HepG2 (cell line): ENCODE data around the gene SRGAP3. TPM values are rescaled to one million over a fixed set of nuclear protein-coding genes. Genes with fewer than 3 reads are reported as not detected.

Experiments
- ATAC-seq: fragments of 200-7000 bp; cut with Tn5 transposase; 3 replicates; pipeline ENCODE4 v1.9.1; 2020; ENCODE audit warnings: mild to moderate bottlenecking, moderate library complexity
- BruUV-seq: library from RNA; stranded (reverse); fragments of 400-500 nt; replicated peaks from 2 replicates; lab custom pipeline; 2021; lab: Mats Ljungman, UMichigan
- CTCF ChIA-PET: fragments of 300-600 bp; formaldehyde crosslinking; extraction: SDS; loops from one replicate; lab custom pipeline; 2021; ENCODE audit warnings: low total read pairs, inconsistent platforms, low intra/inter-chr PET ratio; lab: Yijun Ruan, JAX
- POLR2A ChIA-PET: fragments of 350-600 bp; sonication (Branson Sonifier 250); formaldehyde crosslinking; loops from one replicate; lab custom pipeline; 2020; ENCODE audit warnings: antibody characterized with exemption, inconsistent platforms; lab: Yijun Ruan, JAX
- DNase-seq: peaks from one replicate; pipeline ENCODE4 v3.0.0-alpha.2; 2015; ENCODE audit warnings: low spot score
- FAIRE-seq: peaks from 3 replicates; lab custom pipeline; 2011; peaks lifted over from hg19 to GRCh38; lab: Jason Lieb, UNC
- H2AFZ ChIP-seq: one replicate; pipeline ENCODE4 v1.6.1; 2011; ENCODE audit warnings: low read length, inconsistent platforms
- H3K27ac ChIP-seq: fragments of 300-600 bp; 3 replicates; pipeline ENCODE4 v1.8.0; 2011; ENCODE audit warnings: mixed run types, mild to moderate bottlenecking, mixed read lengths, low read length, inconsistent platforms; ENCODE audit not compliant: insufficient read depth; ENCODE audit errors: extremely low read length
- H3K27me3 ChIP-seq, 2 experiments: fragments of 200-600 bp in 1 of 2; 2 replicates in 1 of 2; 3 replicates in 1 of 2; pipeline versions ENCODE4 v1.6.0 to v1.8.0; 2011; ENCODE audit warnings: low read length in 2 of 2, mild to moderate bottlenecking in 2 of 2, moderate library complexity in 2 of 2, inconsistent platforms in 1 of 2; ENCODE audit not compliant: insufficient read depth in 2 of 2, control insufficient read depth in 1 of 2
- H3K36me3 ChIP-seq, 2 experiments: fragments of 200-600 bp in 1 of 2; replicated peaks in 1 of 2; 2 replicates in 1 of 2; 3 replicates in 1 of 2; pipeline versions ENCODE4 v1.5.1 to v1.8.0; 2011; ENCODE audit warnings: low read length in 2 of 2, inconsistent platforms in 1 of 2; ENCODE audit not compliant: insufficient read depth in 2 of 2, control insufficient read depth in 1 of 2
- H3K4me1 ChIP-seq: 2 replicates; pipeline ENCODE4 v1.5.1; 2012; ENCODE audit warnings: low read length, inconsistent platforms; ENCODE audit not compliant: insufficient read depth
- H3K4me2 ChIP-seq: 2 replicates; pipeline ENCODE4 v1.6.0; 2011; ENCODE audit warnings: low read depth, low read length, inconsistent platforms
- H3K4me3 ChIP-seq, 3 experiments: fragments of 200-600 bp in 1 of 3; sonication (generic), shearing (Covaris generic) in 1 of 3; replicated peaks in 1 of 3; 2 replicates each; pipeline ENCODE4 v1.5.1; 2011 to 2016; ENCODE audit warnings: low read length in 3 of 3, inconsistent platforms in 2 of 3, low read depth in 2 of 3, mild to moderate bottlenecking in 2 of 3, control low read depth in 1 of 3, mixed read lengths in 1 of 3; ENCODE audit not compliant: insufficient read depth in 1 of 3
- H3K79me2 ChIP-seq: one replicate; pipeline ENCODE4 v1.6.1; 2011; ENCODE audit warnings: low read length, inconsistent platforms; ENCODE audit not compliant: insufficient read depth
- H3K9ac ChIP-seq: 2 replicates; pipeline ENCODE4 v1.6.0; 2011; ENCODE audit warnings: mild to moderate bottlenecking, low read depth, low read length, inconsistent platforms; ENCODE audit not compliant: insufficient read depth
- H3K9me3 ChIP-seq: 2 replicates; pipeline ENCODE4 v1.5.1; 2012; ENCODE audit warnings: mild to moderate bottlenecking, low read length
- H4K20me1 ChIP-seq: 2 replicates; pipeline ENCODE4 v1.6.0; 2011; ENCODE audit warnings: inconsistent platforms, mild to moderate bottlenecking, low read length, moderate library complexity; ENCODE audit not compliant: insufficient read depth
- GFI1 ChIP-seq: sonication (generic); formaldehyde crosslinking; IDR thresholded peaks from 2 replicates; pipeline ENCODE4 v1.5.0; 2020; ENCODE audit warnings: missing genetic modification reagents, mild to moderate bottlenecking, borderline replicate concordance
- KDM1A ChIP-seq: IDR thresholded peaks from 2 replicates; pipeline ENCODE4 v1.6.1; 2016; ENCODE audit warnings: missing compliant biosample characterization
- ONECUT2 ChIP-seq: sonication (generic); formaldehyde crosslinking; IDR thresholded peaks from 2 replicates; pipeline ENCODE4 v1.4.0; 2020; ENCODE audit warnings: missing genetic modification reagents
- ZBTB42 ChIP-seq: sonication (generic); formaldehyde crosslinking; IDR thresholded peaks from 2 replicates; pipeline ENCODE4 v1.5.0; 2020; ENCODE audit warnings: mild to moderate bottlenecking, missing genetic modification reagents
- ZEB1 ChIP-seq: IDR thresholded peaks from 2 replicates; pipeline ENCODE4 v1.6.1; 2012; ENCODE audit warnings: mild to moderate bottlenecking, low read depth, inconsistent platforms; ENCODE audit not compliant: insufficient replicate concordance
- ZNF205 ChIP-seq: IDR thresholded peaks from 2 replicates; pipeline ENCODE4 v1.6.1; 2018; ENCODE audit warnings: missing biosample characterization, missing genetic modification reagents
- ZNF543 ChIP-seq: sonication (generic); formaldehyde crosslinking; IDR thresholded peaks from 2 replicates; pipeline ENCODE4 v1.4.0; 2020; ENCODE audit warnings: mild to moderate bottlenecking, missing genetic modification reagents
- ZNF652 ChIP-seq: IDR thresholded peaks from 2 replicates; pipeline ENCODE4 v1.6.1; 2016; ENCODE audit warnings: low read depth, borderline replicate concordance
- WGBS: methylation state at CpG from one replicate; pipeline ENCODE4 v1.1.6; 2017; ENCODE audit warnings: low lambda C conversion rate; 5-methylcytosine and 5-hydroxymethylcytosine counted together
- in situ Hi-C: cut with HindIII; loops from 2 replicates; pipeline ENCODE4 v1.10.0; 2017; ENCODE audit warnings: low pct_unique_long_range_greater_than_20kb; ENCODE audit not compliant: extremely low pct_ligation_motif_present
- intact Hi-C: fragments of 100-400 bp; cut with micrococcal nuclease; formaldehyde crosslinking; loops from one replicate; pipeline ENCODE4 v1.10.0; 2022; ENCODE audit not compliant: unreplicated experiment
- polyA plus RNA-seq, 8 experiments: library from polyadenylated mRNA; depleted of rRNA in 3 of 8; stranded (reverse) in 7 of 8; unstranded in 1 of 8; fragments of >200 nt; fragmentation: Illumina TruSeq in 4 of 8; extraction: Trizol in 4 of 8; gene quantifications; 2 replicates each; pipeline versions ENCODE4 v1.2.1 to v1.2.3, GENCODE V29; 2011 to 2016; ENCODE audit warnings: low read depth in 4 of 8, missing spikeins in 1 of 8, mixed read lengths in 1 of 8; ENCODE audit not compliant: insufficient read depth in 1 of 8
- total RNA-seq, 5 experiments: library from RNA; depleted of rRNA; stranded (reverse); fragments of >200 nt; fragmentation: Illumina TruSeq; extraction: Trizol; gene quantifications; 2 replicates each; pipeline ENCODE4 v1.2.3, GENCODE V29; 2016; ENCODE audit warnings: low read depth in 1 of 5
- TF ChIP-seq, protein P1 (sequence below): sonication (generic); formaldehyde crosslinking; IDR thresholded peaks from 2 replicates; pipeline ENCODE4 v1.4.0; 2020; ENCODE audit warnings: mild to moderate bottlenecking, missing genetic modification reagents
- TF ChIP-seq, protein P2 (sequence below): sonication (generic); formaldehyde crosslinking; IDR thresholded peaks from 2 replicates; pipeline ENCODE4 v1.4.0; 2020; ENCODE audit warnings: mild to moderate bottlenecking, missing genetic modification reagents
- TF ChIP-seq, protein P3 (sequence below): sonication (generic); formaldehyde crosslinking; IDR thresholded peaks from 2 replicates; pipeline ENCODE4 v1.5.0; 2020; ENCODE audit warnings: missing genetic modification reagents

The SRGAP3 gene
- total and polyA plus RNA-seq, 2 of the 13 experiments (the other 11 are each of a cell fraction or from before 2014, with no cell fraction given): 1.2 to 1.4 TPM

DNA sequence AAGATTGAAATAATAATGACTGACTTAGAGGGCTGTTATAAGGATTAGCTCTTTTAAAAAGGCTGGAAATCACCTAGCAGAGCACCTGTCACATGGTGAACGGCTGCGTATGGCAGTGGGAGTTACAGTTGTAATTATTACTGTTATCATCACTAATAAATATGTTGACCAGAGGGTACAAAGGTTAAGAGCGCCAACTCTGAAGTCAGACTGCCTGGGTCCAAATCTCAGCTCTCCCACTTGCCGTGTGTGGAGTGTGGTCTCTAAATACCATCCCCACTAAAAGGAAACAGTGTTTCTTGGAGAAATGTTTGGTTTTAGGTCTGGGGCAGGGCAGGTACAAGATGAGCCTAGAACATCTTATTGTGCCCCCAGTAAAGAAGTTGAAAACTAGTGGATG, 280.2 kb downstream of the SRGAP3 start:
- H3K27me3 ChIP-seq: no peaks in the 10 kb centered on the region; a peak in 1 of 5 replicates
- DNase-seq (no peak), ATAC-seq (no peak), FAIRE-seq (no peak)
- no peak overlapping the region for H3K27ac ChIP-seq
- H3K9ac ChIP-seq: no peak overlapping the region
- WGBS: 4% methylated on average over 4 of the region's 4 CpGs
- BruUV-seq: no TSS peak
- no peak overlapping the region for H3K4me3 ChIP-seq
- no peak overlapping the region for H2AFZ ChIP-seq
- H3K4me1 ChIP-seq: peaks cover 56% of the 10 kb centered on the region
- no peaks in the 10 kb centered on the region for H3K36me3 ChIP-seq
- no peaks in the 10 kb centered on the region for H4K20me1 ChIP-seq
- H3K79me2 ChIP-seq: no peaks in the 10 kb centered on the region
- in situ Hi-C loops (no loop called here), intact Hi-C loops (loop anchor here (10.0 kb wide), 1 partner anchor 304 kb away; no protein-coding TSS in a partner anchor)
- peak overlapping the region; percentile 59 for H3K4me2 ChIP-seq
- TF ChIP-seq GFI1 (peak; percentile 89), ZNF205 (peak; percentile 75; the same call in 1 of the 2 replicates), ONECUT2 (no peak)
- H3K9me3 ChIP-seq: no peaks in the 10 kb centered on the region
- CTCF ChIA-PET: no interaction called here
- POLR2A ChIA-PET: no interaction called here

DNA sequence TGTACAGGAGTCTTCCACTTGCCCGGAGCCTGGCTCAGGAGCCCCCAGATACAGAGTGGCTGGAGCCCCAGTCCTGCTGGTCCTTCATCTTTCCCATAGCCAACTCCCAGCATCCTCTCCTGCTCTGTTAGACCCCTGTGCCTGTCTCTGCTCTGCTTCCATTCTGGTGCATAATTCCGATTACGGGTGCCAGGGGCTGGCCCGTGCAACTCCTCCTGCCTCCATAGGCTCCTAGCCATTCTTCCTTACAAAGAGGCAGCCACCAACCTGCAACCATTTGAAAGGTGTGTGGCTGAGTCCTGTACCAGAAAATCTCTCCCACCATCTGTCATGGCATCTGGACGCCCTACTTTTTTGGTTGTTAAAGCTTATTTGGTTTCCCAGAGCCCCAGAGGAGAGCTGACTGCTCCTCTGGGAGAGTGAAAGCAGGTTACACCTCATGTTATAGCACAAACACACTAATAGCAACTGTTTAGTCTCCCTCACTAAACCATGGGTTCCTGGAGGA, 281.0 kb downstream of the SRGAP3 start:
- Histone ChIP-seq H4K20me1 (no peaks in the 10 kb centered on the region), H3K79me2 (no peaks in the 10 kb centered on the region), H2AFZ (peak overlapping the region; percentile 48), H3K4me1 (peaks cover 64% of the 10 kb centered on the region), H3K4me3 (no peak overlapping the region), H3K27ac (no peak overlapping the region), H3K4me2 (peak overlapping the region; percentile 59), H3K9me3 (no peaks in the 10 kb centered on the region), H3K36me3 (no peaks in the 10 kb centered on the region), H3K9ac (0 out of 2 replicates have a peak overlapping the region, but pooled peaks have one; percentile 4), H3K27me3 (no peaks in the 10 kb centered on the region; a peak in 1 of 5 replicates)
- WGBS: 67% methylated on average over 4 of the region's 5 CpGs
- in situ Hi-C loops: no loop called here
- no peak for FAIRE-seq
- intact Hi-C loops: loop anchor here (10.0 kb wide), 1 partner anchor 304 kb away; no protein-coding TSS in a partner anchor
- POLR2A ChIA-PET: no interaction called here
- BruUV-seq: no TSS peak
- TF ChIP-seq ZBTB42 (CRISPR knock-in tag) (no peak), ZNF652 (CRISPR knock-in tag) (no peak), ZEB1 (no peak), KDM1A (CRISPR knock-in tag) (no peak), ZNF543 (CRISPR knock-in tag) (no peak)
- TF ChIP-seq, protein P1, sequence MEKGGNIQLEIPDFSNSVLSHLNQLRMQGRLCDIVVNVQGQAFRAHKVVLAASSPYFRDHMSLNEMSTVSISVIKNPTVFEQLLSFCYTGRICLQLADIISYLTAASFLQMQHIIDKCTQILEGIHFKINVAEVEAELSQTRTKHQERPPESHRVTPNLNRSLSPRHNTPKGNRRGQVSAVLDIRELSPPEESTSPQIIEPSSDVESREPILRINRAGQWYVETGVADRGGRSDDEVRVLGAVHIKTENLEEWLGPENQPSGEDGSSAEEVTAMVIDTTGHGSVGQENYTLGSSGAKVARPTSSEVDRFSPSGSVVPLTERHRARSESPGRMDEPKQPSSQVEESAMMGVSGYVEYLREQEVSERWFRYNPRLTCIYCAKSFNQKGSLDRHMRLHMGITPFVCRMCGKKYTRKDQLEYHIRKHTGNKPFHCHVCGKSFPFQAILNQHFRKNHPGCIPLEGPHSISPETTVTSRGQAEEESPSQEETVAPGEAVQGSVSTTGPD (CRISPR knock-in tag): no peak
- TF ChIP-seq, protein P2, sequence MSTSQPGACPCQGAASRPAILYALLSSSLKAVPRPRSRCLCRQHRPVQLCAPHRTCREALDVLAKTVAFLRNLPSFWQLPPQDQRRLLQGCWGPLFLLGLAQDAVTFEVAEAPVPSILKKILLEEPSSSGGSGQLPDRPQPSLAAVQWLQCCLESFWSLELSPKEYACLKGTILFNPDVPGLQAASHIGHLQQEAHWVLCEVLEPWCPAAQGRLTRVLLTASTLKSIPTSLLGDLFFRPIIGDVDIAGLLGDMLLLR (CRISPR knock-in tag): no peak
- TF ChIP-seq, protein P3, sequence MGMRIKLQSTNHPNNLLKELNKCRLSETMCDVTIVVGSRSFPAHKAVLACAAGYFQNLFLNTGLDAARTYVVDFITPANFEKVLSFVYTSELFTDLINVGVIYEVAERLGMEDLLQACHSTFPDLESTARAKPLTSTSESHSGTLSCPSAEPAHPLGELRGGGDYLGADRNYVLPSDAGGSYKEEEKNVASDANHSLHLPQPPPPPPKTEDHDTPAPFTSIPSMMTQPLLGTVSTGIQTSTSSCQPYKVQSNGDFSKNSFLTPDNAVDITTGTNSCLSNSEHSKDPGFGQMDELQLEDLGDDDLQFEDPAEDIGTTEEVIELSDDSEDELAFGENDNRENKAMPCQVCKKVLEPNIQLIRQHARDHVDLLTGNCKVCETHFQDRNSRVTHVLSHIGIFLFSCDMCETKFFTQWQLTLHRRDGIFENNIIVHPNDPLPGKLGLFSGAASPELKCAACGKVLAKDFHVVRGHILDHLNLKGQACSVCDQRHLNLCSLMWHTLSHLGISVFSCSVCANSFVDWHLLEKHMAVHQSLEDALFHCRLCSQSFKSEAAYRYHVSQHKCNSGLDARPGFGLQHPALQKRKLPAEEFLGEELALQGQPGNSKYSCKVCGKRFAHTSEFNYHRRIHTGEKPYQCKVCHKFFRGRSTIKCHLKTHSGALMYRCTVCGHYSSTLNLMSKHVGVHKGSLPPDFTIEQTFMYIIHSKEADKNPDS: no peak
- DNase-seq: no peak
- CTCF ChIA-PET: no interaction called here
- ATAC-seq: peak; percentile 4
